GM15510 (cell line): ENCODE data around the gene SHCBP1L.

Experiments used
- POLR2A ChIP-seq: IDR thresholded peaks from 3 replicates; pipeline ENCODE4 v1.6.1; 2011; ENCODE audit warnings: borderline replicate concordance; ENCODE audit not compliant: insufficient read length; ENCODE audit errors: extremely low read depth

SHCBP1L gene

GRCh38 chr1:182952677-182953444 lies at the start of gene SHCBP1L:
Gene SHCBP1L, minus strand, starts transcription at chr1:182953166. Its CDS starts 33 bp downstream, at chr1:182953133.
- TF ChIP-seq POLR2A, result no peak

DNA sequence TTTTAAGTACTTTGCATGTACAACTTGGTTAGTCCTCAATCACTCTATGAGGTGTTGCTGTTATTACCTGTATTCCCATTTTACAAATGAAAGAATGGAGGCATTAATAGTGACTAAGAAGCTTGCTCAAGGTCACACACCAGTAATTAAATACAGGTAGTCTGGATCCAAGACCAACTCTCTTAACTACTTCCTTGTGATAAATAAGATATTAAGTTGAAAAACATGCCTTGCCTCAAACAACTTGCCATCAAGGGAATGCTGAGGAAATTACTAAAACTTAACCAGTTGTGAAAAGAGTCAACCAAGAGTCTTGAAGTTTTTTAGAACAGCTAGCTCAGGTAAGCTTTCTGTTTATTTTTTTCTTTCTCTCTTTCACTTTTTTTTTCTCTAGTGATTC lies 49.3 kb upstream of the SHCBP1L start:
- TF ChIP-seq POLR2A, result no peak

DNA sequence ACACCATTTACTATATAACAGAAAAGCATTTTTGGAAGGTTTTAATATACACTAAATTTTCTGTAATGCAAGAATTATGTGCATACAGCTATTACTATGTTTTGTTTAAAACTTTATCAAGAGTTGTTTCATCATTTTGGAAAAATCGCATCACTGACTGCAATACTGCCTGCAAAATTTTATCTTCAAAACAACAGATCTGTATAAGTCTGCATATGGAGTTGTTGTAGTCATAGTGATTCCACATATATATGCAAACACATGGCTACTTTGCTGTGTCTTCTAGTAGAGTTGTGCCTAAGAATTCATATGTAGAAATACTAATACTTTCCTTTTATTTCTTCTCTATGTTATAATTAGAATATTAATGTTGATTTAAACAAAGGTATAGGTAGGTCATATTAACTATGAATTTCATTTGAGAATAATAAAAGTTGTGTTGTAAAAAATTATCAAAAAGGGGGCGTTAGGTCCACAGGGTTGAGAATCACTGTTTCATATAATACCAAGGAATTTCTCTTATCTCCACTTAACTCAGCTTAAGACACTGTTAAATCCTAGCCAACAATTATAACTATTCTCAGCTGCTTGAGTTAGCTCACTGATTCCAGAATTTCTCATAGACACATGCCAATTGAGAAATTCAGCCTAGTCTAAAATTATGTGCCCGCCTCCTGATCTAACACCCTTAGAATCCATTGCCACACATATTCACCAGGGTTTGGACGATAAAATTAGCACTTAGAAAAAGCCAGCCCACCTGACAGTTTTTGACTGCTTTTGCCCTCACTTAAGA lies 47.4 kb upstream of the SHCBP1L start:
- TF ChIP-seq POLR2A, result no peak

GRCh38 chr1:182998482-182998881 lies 45.5 kb upstream of the SHCBP1L start:
- no peak for TF ChIP-seq POLR2A

GRCh38 chr1:182996816-182997215 lies 43.9 kb upstream of the SHCBP1L start:
- no peak for TF ChIP-seq POLR2A

DNA sequence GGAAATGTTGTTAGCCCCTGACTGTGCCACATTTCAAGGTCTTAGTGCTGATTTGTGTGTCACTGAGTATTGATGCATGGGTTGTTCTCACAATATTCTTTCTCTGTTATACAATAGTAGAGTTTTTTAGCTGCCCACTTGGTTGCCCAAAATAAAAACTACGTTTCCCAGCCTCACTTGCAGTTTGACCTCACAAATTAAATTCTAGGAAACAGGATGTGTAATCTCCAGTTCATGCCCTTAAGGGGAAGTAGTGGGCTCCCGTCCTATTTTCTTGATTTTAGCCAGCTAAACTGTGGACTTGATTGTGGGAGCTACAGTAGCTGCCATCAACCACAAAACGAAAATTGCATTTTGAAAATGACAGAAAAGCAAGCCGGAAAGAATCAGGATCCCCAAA lies 42.9 kb upstream of the SHCBP1L start:
- no peak for TF ChIP-seq POLR2A

DNA sequence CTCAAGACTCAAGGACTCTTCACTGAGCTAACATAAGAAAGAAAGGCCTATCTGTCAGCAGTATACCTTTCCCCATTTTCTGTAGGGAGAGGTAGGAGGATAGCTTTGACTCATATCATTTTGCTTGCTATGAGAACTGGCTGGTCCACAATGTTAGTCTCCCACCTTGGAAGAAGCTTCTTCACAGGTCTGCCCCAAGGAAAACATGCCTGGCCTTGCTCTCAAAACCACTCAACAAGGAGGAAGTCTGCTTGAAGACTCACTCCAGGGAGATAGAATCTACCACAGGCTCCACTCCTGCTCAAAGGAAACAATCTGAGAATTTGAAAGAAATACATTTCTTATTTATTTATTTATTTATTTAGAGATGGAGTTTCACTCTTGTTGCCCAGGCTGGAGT lies 40.8 kb upstream of the SHCBP1L start:
- no peak for TF ChIP-seq POLR2A

DNA sequence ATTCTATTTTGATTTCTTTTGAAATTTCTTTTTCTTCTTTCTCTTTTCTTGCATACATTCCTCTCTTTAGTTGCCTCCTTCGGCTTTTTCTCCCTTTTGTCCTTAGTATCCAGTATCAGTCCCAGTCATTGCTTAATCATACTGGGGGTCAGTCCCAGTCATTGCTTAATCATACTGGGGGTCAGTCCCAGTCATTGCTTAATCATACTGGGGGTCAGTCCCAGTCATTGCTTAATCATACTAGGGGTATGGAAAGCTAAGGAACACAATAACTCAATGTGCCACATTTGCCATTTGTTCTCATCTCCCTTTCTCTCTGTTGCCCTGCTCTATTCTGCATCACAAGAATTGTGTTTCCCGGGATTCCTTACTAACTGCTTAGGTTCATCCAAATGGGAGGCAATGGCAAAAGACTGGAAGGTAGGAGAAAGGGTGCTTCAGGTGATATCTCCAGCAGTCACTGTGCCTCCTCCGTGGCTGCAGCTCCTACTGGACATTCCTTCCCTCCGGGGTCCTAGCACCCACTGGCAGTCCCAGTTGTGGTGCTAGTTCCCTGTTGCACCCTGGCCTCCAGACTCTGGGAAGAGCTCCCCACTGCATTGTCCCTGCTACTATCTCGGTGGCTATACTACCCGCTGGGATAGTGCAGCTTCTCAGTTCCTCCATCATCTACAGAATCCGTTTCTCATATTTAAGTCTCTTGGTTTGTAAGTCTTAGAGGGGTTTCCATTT lies 37.6 kb upstream of the SHCBP1L start:
- TF ChIP-seq POLR2A, result no peak

DNA sequence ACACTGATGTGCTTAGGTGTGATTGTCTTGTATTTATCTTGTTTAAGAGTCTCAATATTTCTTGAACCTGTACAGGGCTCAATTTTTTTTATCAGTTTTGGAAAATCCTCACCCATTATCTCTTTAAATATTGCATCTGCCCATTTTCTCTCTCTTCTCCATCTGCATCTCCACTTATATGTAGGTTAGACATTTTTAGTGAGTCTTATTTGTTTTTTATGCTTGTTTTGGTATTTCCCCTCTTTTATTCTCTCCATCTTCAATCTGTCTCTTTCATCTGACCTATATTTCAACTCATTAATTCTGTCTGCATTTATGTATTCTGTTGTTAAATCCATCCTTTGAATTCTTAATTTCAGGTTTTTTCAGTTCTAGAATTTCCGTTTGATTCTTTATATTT lies 32.9 kb upstream of the SHCBP1L start:
- TF ChIP-seq POLR2A, result no peak

GRCh38 chr1:182984621-182985020 lies 31.7 kb upstream of the SHCBP1L start:
- no peak for TF ChIP-seq POLR2A

- TF ChIP-seq POLR2A, result no peak
Observed at GRCh38 chr1:182984138-182984537, 31.2 kb upstream of the SHCBP1L start.

GRCh38 chr1:182978151-182978853 lies 25.3 kb upstream of the SHCBP1L start:
- no peak for TF ChIP-seq POLR2A

- TF ChIP-seq POLR2A, result no peak
Observed at GRCh38 chr1:182977480-182977879, 24.5 kb upstream of the SHCBP1L start.

DNA sequence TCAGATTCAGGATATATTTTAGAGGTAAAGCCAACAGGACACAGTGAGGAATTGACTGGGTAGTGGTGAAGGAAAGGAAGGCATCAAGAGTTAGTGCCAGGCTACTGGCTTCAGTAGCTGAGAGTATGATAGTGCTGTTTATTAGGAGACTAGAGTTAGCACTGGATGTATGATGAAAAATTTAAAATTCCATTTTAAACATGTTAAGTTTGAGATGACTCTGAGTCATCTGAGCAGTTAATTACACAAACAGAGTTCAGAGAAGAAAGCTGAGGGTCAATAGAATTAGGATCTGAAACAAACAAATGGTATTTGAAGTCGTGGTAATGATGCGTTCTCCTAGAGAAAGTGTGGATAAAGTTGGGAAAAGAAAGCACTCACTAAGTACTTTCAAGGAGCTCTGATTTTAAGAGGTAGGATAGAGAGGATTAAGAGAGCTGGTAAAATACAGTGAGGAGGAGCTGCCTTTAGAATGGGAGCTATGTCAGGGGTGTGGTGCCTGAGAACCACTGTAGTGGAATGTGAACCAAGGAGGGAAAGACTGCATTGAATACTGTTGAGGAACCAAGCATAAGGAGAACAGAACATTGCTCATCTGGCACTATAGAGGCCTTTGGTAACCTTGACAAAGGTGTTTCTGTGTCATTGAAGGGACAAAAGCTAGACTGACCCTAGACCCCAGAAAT lies 21.7 kb upstream of the SHCBP1L start:
- TF ChIP-seq POLR2A, result no peak
